DMS 273 treated with DMSO at 0.1 percent for 48 hours (cell line): ENCODE measurements around the gene TERT.

ENCODE experiments used
- DNase-seq: peaks from one replicate; lab custom pipeline; 2025; lab: John Stamatoyannopoulos, UW

Gene TERT

GRCh38 chr5:1259806-1260480 is 34.9 kb downstream of the TERT start:
- DNase-seq, result no peak

GRCh38 chr5:1257841-1258240 is 37.0 kb downstream of the TERT start:
- DNase-seq, result no peak

GRCh38 chr5:1257363-1257762 is 37.5 kb downstream of the TERT start:
- no peak for DNase-seq

GRCh38 chr5:1256776-1257175 is 38.1 kb downstream of the TERT start:
- no peak for DNase-seq

GRCh38 chr5:1255081-1255561 is 39.7 kb downstream of the TERT start:
- DNase-seq, result no peak

GRCh38 chr5:1254196-1254595 is 40.7 kb downstream of the TERT start:
- no peak for DNase-seq

GRCh38 chr5:1253456-1254105 is 41.3 kb downstream of the TERT start:
- no peak for DNase-seq

GRCh38 chr5:1252681-1253080 is 42.2 kb downstream of the TERT start:
- no peak for DNase-seq

GRCh38 chr5:1251678-1252580 is 42.9 kb downstream of the TERT start:
- DNase-seq, result no peak

- no peak for DNase-seq
Measured at GRCh38 chr5:1249366-1250280, 45.2 kb downstream of the TERT start.

GRCh38 chr5:1247811-1248210 is 47.1 kb downstream of the TERT start:
- no peak for DNase-seq

GRCh38 chr5:1246711-1247431 is 48.0 kb downstream of the TERT start:
- no peak for DNase-seq

GRCh38 chr5:1245905-1246576 is 48.8 kb downstream of the TERT start:
- no peak for DNase-seq

- no peak for DNase-seq
Measured at GRCh38 chr5:1244976-1245375, 49.9 kb downstream of the TERT start.

- DNase-seq, result no peak
Measured at GRCh38 chr5:1244255-1244654, 50.6 kb downstream of the TERT start.

- DNase-seq, result no peak
Measured at GRCh38 chr5:1243487-1244130, 51.3 kb downstream of the TERT start.

GRCh38 chr5:1242733-1243486 is 52.0 kb downstream of the TERT start:
- DNase-seq, result no peak

- DNase-seq, result no peak
Measured at GRCh38 chr5:1241509-1242080, 53.3 kb downstream of the TERT start.
